Gastroesophageal sphincter (tissue), 3 donors: ENCODE data around the gene DISP2.

Experiments used
- CTCF ChIP-seq, 4 experiments: fragments of 200-600 bp in 2 of 4; fragments of 450-650 bp in 2 of 4; sonication (generic) in 1 of 4; IDR thresholded peaks; one replicate each; pipeline ENCODE4 v1.5.1; 2017 to 2019; ENCODE audit warnings: antibody characterized with exemption in 4 of 4, mild to moderate bottlenecking in 2 of 4, moderate library complexity in 2 of 4
- EP300 ChIP-seq: sonication (generic); formaldehyde crosslinking; IDR thresholded peaks from one replicate; pipeline ENCODE4 v1.6.1; 2017; ENCODE audit warnings: antibody characterized with exemption, mild to moderate bottlenecking
- POLR2A ChIP-seq, 2 donors: fragments of 450-650 bp; IDR thresholded peaks; one replicate each; pipeline ENCODE4 v1.6.1; 2017; ENCODE audit warnings: antibody characterized with exemption in 2 of 2, mild to moderate bottlenecking in 2 of 2, moderate library complexity in 1 of 2

GRCh38 chr15:40382580-40383456 is 24.8 kb downstream of the DISP2 start, which contains the start of gene KNSTRN:
- peak in 1 of 2 donors; percentile 13 for TF ChIP-seq POLR2A (IDR thresholded peaks at IDR 0.05)
- TF ChIP-seq CTCF (IDR thresholded peaks at IDR 0.05), result no peak
- TF ChIP-seq EP300, result no peak
